Fibroblast of villous mesenchyme (primary cell): Measurements from ENCODE around the gene HNRNPUL1. TPM values are rescaled to one million over a fixed set of nuclear protein-coding genes. Genes with fewer than 3 reads are reported as not detected.
A peak's percentile ranks its signal among the peaks of the same experiment; 100 is the strongest.

Source experiments
- DNase-seq: peaks from one replicate; pipeline ENCODE4 v3.0.0-alpha.2; 2010; ENCODE audit warnings: low read depth
- H3K4me3 ChIP-seq: 2 replicates; pipeline ENCODE4 v1.5.1; 2011; ENCODE audit warnings: low read depth, mild to moderate bottlenecking, low read length
- CTCF ChIP-seq: IDR thresholded peaks from 2 replicates; pipeline ENCODE4 v1.5.1; 2012; ENCODE audit warnings: low read depth, mild to moderate bottlenecking, low read length; ENCODE audit not compliant: insufficient read depth
- small RNA-seq: library from RNA; depleted of rRNA; stranded (forward); fragments of <200 nt; gene quantifications from one replicate; pipeline ENCODE3, GENCODE V24; 2012
- total RNA-seq: library from RNA; depleted of rRNA; stranded (reverse); fragments of >200 nt; gene quantifications from 2 replicates; pipeline ENCODE4 v1.2.3, GENCODE V29; 2012

Gene HNRNPUL1
- total RNA-seq, 1 donor = 123 TPM

DNA sequence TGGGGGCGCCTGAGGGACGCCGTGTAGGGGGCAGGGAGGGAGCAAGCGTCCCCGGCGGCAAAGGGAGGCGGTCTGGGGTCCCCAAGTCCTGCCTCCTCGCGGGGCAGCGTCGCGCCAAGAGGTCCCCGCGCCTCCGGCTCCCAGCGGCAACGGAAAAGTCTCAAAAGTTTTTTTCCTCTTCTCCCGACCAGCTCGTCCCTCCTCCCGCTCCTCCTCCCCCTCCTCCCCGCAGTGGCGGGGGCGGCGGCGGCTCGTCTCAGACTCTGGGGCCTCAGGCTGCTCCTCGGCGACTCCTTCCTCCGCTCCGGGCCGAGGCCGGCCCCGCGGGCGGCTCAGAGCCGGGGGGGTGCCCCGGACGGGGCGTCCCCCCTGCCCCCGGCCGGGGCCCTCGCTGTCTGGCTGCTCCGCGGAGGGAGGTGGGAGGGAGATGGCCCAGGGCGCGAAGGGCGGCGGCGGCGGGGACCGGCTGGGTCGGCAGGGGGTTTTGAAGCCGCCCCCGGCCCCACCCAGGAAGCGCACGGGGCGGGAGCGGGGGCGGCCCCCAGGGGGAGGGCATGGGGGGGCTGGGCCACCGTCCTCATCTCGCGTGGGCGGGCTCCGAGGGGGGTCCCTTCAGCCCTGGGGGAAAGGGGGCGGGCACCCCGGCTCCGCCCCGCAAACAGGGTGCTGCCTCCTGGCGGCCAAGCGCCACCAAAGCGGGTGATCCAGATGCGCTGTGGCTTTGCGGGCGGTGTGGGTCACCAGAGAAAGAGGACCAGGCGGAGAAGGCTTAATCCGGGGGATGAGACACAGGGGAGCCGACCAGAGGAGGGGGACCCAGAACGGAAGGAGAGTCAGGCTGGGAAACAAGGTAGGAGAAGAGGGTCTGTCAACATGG, 89.5 kb downstream of the HNRNPUL1 start, which contains the start of gene TGFB1:
TGFB1 (minus strand) TSS at position 457 of the 877 bp plus-strand sequence. CDS start 878 bp downstream, outside the sequence.
- DNase-seq = peak; percentile 94
- H3K4me3 ChIP-seq = peak within 1 kb of the TSS; percentile 98
- TF ChIP-seq CTCF = peak; percentile 82

- TF ChIP-seq CTCF = no peak
- H3K4me3 ChIP-seq = peak overlapping the region; percentile 98
- no peak for DNase-seq
These were observed 90.3 kb downstream of the HNRNPUL1 start for GRCh38 chr19:41354343-41354953.

GRCh38 chr19:41355035-41355434, 90.9 kb downstream of the HNRNPUL1 start:
- no peak for TF ChIP-seq CTCF
- H3K4me3 ChIP-seq = no peak overlapping the region
- no peak for DNase-seq

GRCh38 chr19:41355802-41356201, 91.6 kb downstream of the HNRNPUL1 start:
- DNase-seq = no peak
- H3K4me3 ChIP-seq = no peak overlapping the region
- TF ChIP-seq CTCF = no peak

DNA sequence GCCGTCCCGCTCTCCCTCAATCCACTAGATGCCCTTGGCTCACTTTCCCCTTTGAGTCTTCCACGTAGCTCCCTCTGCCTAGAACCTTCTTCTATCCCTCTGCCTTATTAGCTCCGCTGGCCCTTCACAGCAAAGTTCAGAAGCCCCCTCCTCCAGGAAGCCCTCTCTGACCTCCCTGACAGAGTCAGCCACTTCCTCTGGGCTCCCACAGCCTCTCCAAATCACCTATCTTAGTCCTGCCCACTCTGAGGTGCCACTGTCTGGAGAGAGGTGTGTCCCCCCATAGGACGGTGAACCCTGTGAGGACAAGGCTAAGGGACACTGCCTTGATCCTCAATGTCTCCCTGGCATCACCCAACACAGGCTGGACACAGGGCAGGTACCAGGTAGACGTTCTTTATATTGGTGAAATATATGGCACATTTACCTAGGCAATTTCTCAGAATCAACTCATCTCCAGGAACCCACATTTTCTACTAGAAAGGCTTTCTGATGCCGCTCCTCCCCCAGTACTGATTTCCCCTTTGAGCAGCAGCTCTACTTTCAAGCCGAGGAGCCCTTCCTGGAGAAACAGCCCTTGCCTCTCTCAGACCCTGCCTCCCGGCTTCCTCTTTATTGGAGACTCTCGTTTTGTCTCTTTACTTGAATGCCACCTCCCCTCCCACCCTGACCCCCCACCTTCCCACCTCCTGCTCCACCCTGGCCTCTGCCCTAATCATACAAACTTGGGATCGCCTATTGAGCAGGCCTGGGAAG, 93.0 kb downstream of the HNRNPUL1 start:
- H3K4me3 ChIP-seq = no peak overlapping the region
- DNase-seq = no peak
- no peak for TF ChIP-seq CTCF

Small RNAs within 50 kb of the gene (small RNA-seq; reads per million reads assigned to genes)
- gene RN7SL34P = not detected

Other genes starting within 250 kb of the HNRNPUL1 start
- not detected in 2 replicates for gene CYP2A13, start 175.9 kb upstream of the HNRNPUL1 start, total RNA-seq
- gene CYP2F1, start 149.9 kb upstream of the HNRNPUL1 start, total RNA-seq = not detected in 2 replicates
- 1.6 and 1.7 TPM in 2 replicates for gene CYP2S1, start 71.2 kb upstream of the HNRNPUL1 start, total RNA-seq
- gene AXL, start 45.1 kb upstream of the HNRNPUL1 start, total RNA-seq = 360 and 363 TPM in 2 replicates
- gene CCDC97, start 45.8 kb downstream of the HNRNPUL1 start, total RNA-seq = 9.7 and 11.2 TPM in 2 replicates
- 7.8 and 16.8 TPM in 2 replicates for gene TGFB1, start 89.5 kb downstream of the HNRNPUL1 start, total RNA-seq
- 3.5 and 4.5 TPM in 2 replicates for gene B9D2, start 99.8 kb downstream of the HNRNPUL1 start, total RNA-seq
- gene TMEM91, start 112.2 kb downstream of the HNRNPUL1 start, total RNA-seq = 2.6 and 5.5 TPM in 2 replicates
- 12.5 and 15.1 TPM in 2 replicates for gene EXOSC5, start 133.0 kb downstream of the HNRNPUL1 start, total RNA-seq
- gene BCKDHA, start 133.4 kb downstream of the HNRNPUL1 start, total RNA-seq = 21.2 and 24.8 TPM in 2 replicates
- 0.86 and 1.6 TPM in 2 replicates for gene B3GNT8, start 163.0 kb downstream of the HNRNPUL1 start, total RNA-seq
- gene DMAC2, start 175.5 kb downstream of the HNRNPUL1 start, total RNA-seq = 39.3 and 43.2 TPM in 2 replicates
- not detected in 2 replicates for gene ERICH4, start 178.8 kb downstream of the HNRNPUL1 start, total RNA-seq